Lower leg skin (tissue), 4 donors: ENCODE measurements around the gene CRACR2A. TPM values are rescaled to one million over a fixed set of nuclear protein-coding genes. Genes with fewer than 3 reads are reported as not detected.

Experiments
- DNase-seq, 2 donors: peaks; one replicate each; pipeline ENCODE4 v3.0.0-alpha.2; 2019; ENCODE audit warnings: low spot score in 2 of 2
- H3K4me3 ChIP-seq: fragments of 200-600 bp; sonication (generic); 2 replicates; pipeline ENCODE4 v1.5.1; 2017; ENCODE audit warnings: mild to moderate bottlenecking, low read depth; ENCODE audit not compliant: poor library complexity, severe bottlenecking
- CTCF ChIP-seq, 3 donors: fragments of 450-650 bp; IDR thresholded peaks; one replicate each; pipeline ENCODE4 v1.5.1; 2016; ENCODE audit warnings: antibody characterized with exemption in 3 of 3, mild to moderate bottlenecking in 3 of 3, moderate library complexity in 2 of 3
- POLR2A ChIP-seq, 2 donors: fragments of 450-650 bp; IDR thresholded peaks; one replicate each; pipeline ENCODE4 v1.6.1; 2016 to 2017; ENCODE audit warnings: antibody characterized with exemption in 2 of 2, mild to moderate bottlenecking in 1 of 2, moderate library complexity in 1 of 2
- WGBS, 2 donors: methylation state at CpG; one replicate each; pipeline ENCODE4 v1.1.5; 2018; 5-methylcytosine and 5-hydroxymethylcytosine counted together
- intact Hi-C: fragments of 100-400 bp; cut with DNase I; formaldehyde crosslinking; loops from one replicate; pipeline ENCODE4 v1.15.0; 2023; ENCODE audit warnings: low total_unique reads
- total RNA-seq, 4 donors: library from RNA; depleted of rRNA; stranded (reverse); fragments of >200 nt; gene quantifications; one replicate each; pipeline ENCODE4 v1.1.0, GENCODE V29; 2016

The CRACR2A gene
- total RNA-seq, 4 donors from 2014 or later = 1.4 to 14.4 (median 6.6) TPM

GRCh38 chr12:3718100-3718499 is 34.8 kb downstream of the CRACR2A start:
- DNase-seq = no peak
- no peak overlapping the region for H3K4me3 ChIP-seq
- intact Hi-C loops = no loop called here
- TF ChIP-seq POLR2A (IDR thresholded peaks at IDR 0.05) (no peak), CTCF (IDR thresholded peaks at IDR 0.05) (no peak)
- WGBS, 2 donors = 77 to 81% methylated on average over 4 of the region's 4 CpGs

- intact Hi-C loops = no loop called here
- no peak for DNase-seq
- 82 to 91% methylated on average over 9 of the region's 9 CpGs for WGBS, 2 donors
- H3K4me3 ChIP-seq = no peak overlapping the region
- TF ChIP-seq POLR2A (IDR thresholded peaks at IDR 0.05) (no peak), CTCF (IDR thresholded peaks at IDR 0.05) (no peak)
These were observed 35.5 kb downstream of the CRACR2A start for GRCh38 chr12:3717283-3717898.

GRCh38 chr12:3715999-3716398 is 36.9 kb downstream of the CRACR2A start:
- H3K4me3 ChIP-seq = no peak overlapping the region
- TF ChIP-seq POLR2A (IDR thresholded peaks at IDR 0.05) = no peak
- TF ChIP-seq CTCF (IDR thresholded peaks at IDR 0.05) = no peak
- no peak for DNase-seq
- 90 to 94% methylated on average over 1 of the region's 1 CpG for WGBS, 2 donors
- intact Hi-C loops = no loop called here

- no peak for DNase-seq
- no peak overlapping the region for H3K4me3 ChIP-seq
- intact Hi-C loops = no loop called here
- WGBS, 2 donors = 90 to 92% methylated on average over 2 of the region's 2 CpGs
- no peak for TF ChIP-seq POLR2A (IDR thresholded peaks at IDR 0.05)
- TF ChIP-seq CTCF (IDR thresholded peaks at IDR 0.05) = no peak
These were observed 39.0 kb downstream of the CRACR2A start for GRCh38 chr12:3713947-3714346.

GRCh38 chr12:3713483-3713882 is 39.4 kb downstream of the CRACR2A start:
- WGBS, 2 donors = 62 to 72% methylated on average over 4 of the region's 4 CpGs

More at GRCh38 chr12:3713483-3713882, 39.4 kb downstream of the CRACR2A start:
- no peak for DNase-seq
- intact Hi-C loops = no loop called here
- TF ChIP-seq CTCF (IDR thresholded peaks at IDR 0.05) = no peak
- no peak for TF ChIP-seq POLR2A (IDR thresholded peaks at IDR 0.05)
- no peak overlapping the region for H3K4me3 ChIP-seq
